Measurements from ENCODE around the gene KCNS3. TPM values are rescaled to one million over a fixed set of nuclear protein-coding genes. Genes with fewer than 3 reads are reported as not detected.

Gene KCNS3
- polyA plus RNA-seq, 1 of the 3 experiments (the other 2 are of a cell fraction), result 0.07 TPM

DNA sequence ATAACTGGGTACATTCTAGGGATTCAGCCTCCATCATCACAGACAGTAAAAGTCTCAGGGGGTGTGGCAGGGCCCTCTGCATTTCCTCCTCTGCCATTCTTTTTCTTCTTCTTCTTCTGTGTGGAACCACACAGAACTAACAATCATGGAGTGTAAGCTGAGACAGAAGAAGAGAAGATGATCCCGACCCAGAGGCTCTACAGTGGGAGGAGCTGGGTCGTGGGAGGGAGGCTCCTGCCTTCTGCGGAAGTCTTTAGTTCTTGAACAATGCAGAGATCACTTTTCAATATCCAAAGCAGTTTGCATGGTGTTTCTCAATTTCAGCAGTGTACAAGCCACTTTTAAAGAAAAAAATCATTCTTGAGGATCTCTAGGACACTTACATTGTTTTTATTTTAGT is 80.9 kb downstream of the KCNS3 start:
- Histone ChIP-seq H3K27me3 (ENCODE audit: insufficient read depth) (no peaks in the 10 kb centered on the region), H4K20me1 (ENCODE audit: insufficient read depth) (no peaks in the 10 kb centered on the region), H2AFZ (ENCODE audit: low read depth) (no peak overlapping the region), H3K36me3 (replicated peaks in 1 of 2; ENCODE audit: control insufficient read depth in 1 of 2, insufficient read depth in 2 of 2, low read length in 1 of 2) (no peaks in the 10 kb centered on the region), H3K27ac (ENCODE audit: low read depth in 2 of 2, low read length in 1 of 2) (no peak overlapping the region), H3K4me1 (ENCODE audit: control insufficient read depth in 1 of 2, insufficient read depth in 2 of 2, low read depth in 1 of 2, low read length in 1 of 2) (no peaks in the 10 kb centered on the region), H3K79me2 (ENCODE audit: insufficient read depth) (no peaks in the 10 kb centered on the region), H3K4me2 (no peak overlapping the region), H3K9me2 (no peaks in the 10 kb centered on the region), H3K9me3 (no peaks in the 10 kb centered on the region), H3F3A (replicated peaks; ENCODE audit: insufficient read depth) (no peaks in the 10 kb centered on the region), H3K4me3 (ENCODE audit: low read depth in 2 of 2, low read length in 1 of 2) (no peak overlapping the region), H3K9ac (no peak overlapping the region)
- no peak for TF ChIP-seq SIN3A (IDR thresholded peaks at IDR 0.05; ENCODE audit: borderline replicate concordance, low read depth, low read length)
- TF ChIP-seq, protein P1, sequence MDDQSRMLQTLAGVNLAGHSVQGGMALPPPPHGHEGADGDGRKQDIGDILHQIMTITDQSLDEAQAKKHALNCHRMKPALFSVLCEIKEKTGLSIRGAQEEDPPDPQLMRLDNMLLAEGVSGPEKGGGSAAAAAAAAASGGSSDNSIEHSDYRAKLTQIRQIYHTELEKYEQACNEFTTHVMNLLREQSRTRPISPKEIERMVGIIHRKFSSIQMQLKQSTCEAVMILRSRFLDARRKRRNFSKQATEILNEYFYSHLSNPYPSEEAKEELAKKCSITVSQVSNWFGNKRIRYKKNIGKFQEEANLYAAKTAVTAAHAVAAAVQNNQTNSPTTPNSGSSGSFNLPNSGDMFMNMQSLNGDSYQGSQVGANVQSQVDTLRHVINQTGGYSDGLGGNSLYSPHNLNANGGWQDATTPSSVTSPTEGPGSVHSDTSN (IDR thresholded peaks at IDR 0.05), result no peak
- DNase-seq, result no peak
- POLR2A ChIA-PET, result no interaction called here
- CTCF ChIA-PET, result interaction anchor here (2.0 kb wide), 1 partner anchor 27 kb away, joined by 5 read pairs; no protein-coding TSS in a partner anchor
- WGBS (ENCODE audit: low lambda C conversion rate), result 11% methylated on average over 3 of the region's 3 CpGs

DNA sequence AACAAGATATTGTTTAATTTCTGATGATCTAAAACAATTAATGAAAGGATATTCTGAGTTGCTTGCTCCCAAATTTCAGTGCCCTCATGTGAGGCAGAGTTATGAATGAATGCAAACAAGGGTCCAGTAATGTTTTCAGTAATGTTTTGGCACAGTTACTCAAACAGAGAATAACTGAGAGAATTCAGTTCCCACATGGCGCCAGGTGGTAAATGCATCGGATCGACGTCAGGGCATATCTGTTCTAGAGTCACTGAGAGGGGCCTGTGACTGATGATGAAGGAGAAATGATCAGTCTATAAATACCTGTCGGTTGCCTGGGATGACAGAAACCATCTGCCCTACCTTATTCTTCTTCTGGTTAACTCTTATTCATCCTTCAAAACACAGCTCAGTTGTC is 81.4 kb downstream of the KCNS3 start:
- Histone ChIP-seq H2AFZ (ENCODE audit: low read depth) (no peak overlapping the region), H3K27ac (ENCODE audit: low read depth in 2 of 2, low read length in 1 of 2) (no peak overlapping the region), H3K9ac (no peak overlapping the region), H3K9me3 (no peaks in the 10 kb centered on the region), H3K79me2 (ENCODE audit: insufficient read depth) (no peaks in the 10 kb centered on the region), H3K36me3 (replicated peaks in 1 of 2; ENCODE audit: control insufficient read depth in 1 of 2, insufficient read depth in 2 of 2, low read length in 1 of 2) (no peaks in the 10 kb centered on the region), H3K27me3 (ENCODE audit: insufficient read depth) (no peaks in the 10 kb centered on the region), H4K20me1 (ENCODE audit: insufficient read depth) (no peaks in the 10 kb centered on the region), H3F3A (replicated peaks; ENCODE audit: insufficient read depth) (no peaks in the 10 kb centered on the region), H3K4me1 (ENCODE audit: control insufficient read depth in 1 of 2, insufficient read depth in 2 of 2, low read depth in 1 of 2, low read length in 1 of 2) (no peaks in the 10 kb centered on the region), H3K9me2 (no peaks in the 10 kb centered on the region), H3K4me2 (no peak overlapping the region), H3K4me3 (ENCODE audit: low read depth in 2 of 2, low read length in 1 of 2) (no peak overlapping the region)
- WGBS (ENCODE audit: low lambda C conversion rate), result 62% methylated on average over 5 of the region's 5 CpGs
- ChIA-PET POLR2A (no interaction called here), CTCF (interaction anchor here (2.0 kb wide), 1 partner anchor 28 kb away, joined by 5 read pairs; no protein-coding TSS in a partner anchor)
- TF ChIP-seq GABPA (IDR thresholded peaks at IDR 0.05; ENCODE audit: low read depth) (no peak), TAF1 (IDR thresholded peaks at IDR 0.05; ENCODE audit: borderline replicate concordance, low read depth, low read length) (no peak)
- no peak for DNase-seq

DNA sequence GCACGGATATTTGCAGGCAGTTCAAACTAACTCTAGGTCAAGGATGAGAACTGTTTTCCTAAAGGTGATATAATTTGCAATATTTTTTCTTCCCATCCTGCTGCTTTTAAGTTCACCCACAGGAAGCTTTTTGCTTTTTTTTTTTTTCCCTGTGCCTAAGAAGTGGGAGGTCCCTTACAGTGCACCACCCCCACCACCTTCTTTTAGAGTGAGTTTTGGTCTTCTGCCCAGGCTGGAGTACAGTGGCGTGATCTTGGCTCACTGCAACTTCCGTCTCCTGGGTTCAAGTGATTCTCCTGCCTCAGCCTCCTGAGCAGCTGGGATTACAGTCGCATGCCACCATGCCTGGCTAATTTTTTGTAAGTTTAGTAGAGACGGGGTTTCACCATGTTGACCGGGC is 82.5 kb downstream of the KCNS3 start:
- 14% methylated on average over 6 of the region's 6 CpGs for WGBS (ENCODE audit: low lambda C conversion rate)
- CTCF ChIA-PET, result interaction anchor here (1.5 kb wide), 1 partner anchor 189 kb away, joined by 3 read pairs; no protein-coding TSS in a partner anchor

More for the DNA sequence above, 82.5 kb downstream of the KCNS3 start:
- POLR2A ChIA-PET, result no interaction called here
- H3K27ac ChIP-seq (ENCODE audit: low read depth in 2 of 2, low read length in 1 of 2), result no peak overlapping the region
- no peak overlapping the region for H3K4me3 ChIP-seq (ENCODE audit: low read depth in 2 of 2, low read length in 1 of 2)
- H4K20me1 ChIP-seq (ENCODE audit: insufficient read depth), result no peaks in the 10 kb centered on the region
- H3K4me1 ChIP-seq (ENCODE audit: control insufficient read depth in 1 of 2, insufficient read depth in 2 of 2, low read depth in 1 of 2, low read length in 1 of 2), result no peaks in the 10 kb centered on the region; a peak in 1 of 4 replicates
- H3K4me2 ChIP-seq, result no peak overlapping the region
- H3K36me3 ChIP-seq (replicated peaks in 1 of 2; ENCODE audit: control insufficient read depth in 1 of 2, insufficient read depth in 2 of 2, low read length in 1 of 2), result no peaks in the 10 kb centered on the region
- H3K9me2 ChIP-seq, result no peaks in the 10 kb centered on the region
- no peak overlapping the region for H3K9ac ChIP-seq
- TF ChIP-seq RAD21 (IDR thresholded peaks at IDR 0.05; ENCODE audit: low read length) (no peak), RFX5 (IDR thresholded peaks at IDR 0.05; ENCODE audit: low read length) (no peak), GABPA (IDR thresholded peaks at IDR 0.05; ENCODE audit: low read depth) (no peak), ELF1 (IDR thresholded peaks at IDR 0.05) (no peak), EZH2phosphoT487 (IDR thresholded peaks at IDR 0.05; ENCODE audit: borderline replicate concordance, low read depth) (no peak), YY1 (IDR thresholded peaks at IDR 0.05; ENCODE audit: low read depth) (no peak), FOXM1 (IDR thresholded peaks at IDR 0.05; ENCODE audit: low read depth) (no peak), RCOR1 (IDR thresholded peaks at IDR 0.05; ENCODE audit: low read length) (no peak), GATA2 (CRISPR knock-in tag; IDR thresholded peaks at IDR 0.05) (no peak), EP300 (IDR thresholded peaks at IDR 0.05; ENCODE audit: borderline replicate concordance in 1 of 2, low read depth in 1 of 2, low read length in 1 of 2) (no peak), JUND (IDR thresholded peaks at IDR 0.05) (no peak), MEF2A (IDR thresholded peaks at IDR 0.05; ENCODE audit: borderline replicate concordance, low read depth) (no peak), SIN3A (IDR thresholded peaks at IDR 0.05; ENCODE audit: borderline replicate concordance, low read depth, low read length) (no peak), POLR2AphosphoS5 (IDR thresholded peaks at IDR 0.05; ENCODE audit: low read depth, low read length) (no peak), MXI1 (IDR thresholded peaks at IDR 0.05; ENCODE audit: low read depth, low read length) (no peak)
- TF ChIP-seq, protein P2, sequence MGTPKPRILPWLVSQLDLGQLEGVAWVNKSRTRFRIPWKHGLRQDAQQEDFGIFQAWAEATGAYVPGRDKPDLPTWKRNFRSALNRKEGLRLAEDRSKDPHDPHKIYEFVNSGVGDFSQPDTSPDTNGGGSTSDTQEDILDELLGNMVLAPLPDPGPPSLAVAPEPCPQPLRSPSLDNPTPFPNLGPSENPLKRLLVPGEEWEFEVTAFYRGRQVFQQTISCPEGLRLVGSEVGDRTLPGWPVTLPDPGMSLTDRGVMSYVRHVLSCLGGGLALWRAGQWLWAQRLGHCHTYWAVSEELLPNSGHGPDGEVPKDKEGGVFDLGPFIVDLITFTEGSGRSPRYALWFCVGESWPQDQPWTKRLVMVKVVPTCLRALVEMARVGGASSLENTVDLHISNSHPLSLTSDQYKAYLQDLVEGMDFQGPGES (IDR thresholded peaks at IDR 0.05; ENCODE audit: low read depth, low read length), result no peak
- TF ChIP-seq, protein P3, sequence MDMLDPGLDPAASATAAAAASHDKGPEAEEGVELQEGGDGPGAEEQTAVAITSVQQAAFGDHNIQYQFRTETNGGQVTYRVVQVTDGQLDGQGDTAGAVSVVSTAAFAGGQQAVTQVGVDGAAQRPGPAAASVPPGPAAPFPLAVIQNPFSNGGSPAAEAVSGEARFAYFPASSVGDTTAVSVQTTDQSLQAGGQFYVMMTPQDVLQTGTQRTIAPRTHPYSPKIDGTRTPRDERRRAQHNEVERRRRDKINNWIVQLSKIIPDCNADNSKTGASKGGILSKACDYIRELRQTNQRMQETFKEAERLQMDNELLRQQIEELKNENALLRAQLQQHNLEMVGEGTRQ (IDR thresholded peaks at IDR 0.05; ENCODE audit: borderline replicate concordance, low read depth, low read length), result no peak
- TF ChIP-seq, protein P4, sequence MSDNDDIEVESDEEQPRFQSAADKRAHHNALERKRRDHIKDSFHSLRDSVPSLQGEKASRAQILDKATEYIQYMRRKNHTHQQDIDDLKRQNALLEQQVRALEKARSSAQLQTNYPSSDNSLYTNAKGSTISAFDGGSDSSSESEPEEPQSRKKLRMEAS (IDR thresholded peaks at IDR 0.05; ENCODE audit: low read depth), result no peak
- H3K27me3 ChIP-seq (ENCODE audit: insufficient read depth), result no peaks in the 10 kb centered on the region
- H3F3A ChIP-seq (replicated peaks; ENCODE audit: insufficient read depth), result no peaks in the 10 kb centered on the region
- H3K9me3 ChIP-seq, result no peaks in the 10 kb centered on the region
- DNase-seq, result no peak
- H3K79me2 ChIP-seq (ENCODE audit: insufficient read depth), result no peaks in the 10 kb centered on the region
- H2AFZ ChIP-seq (ENCODE audit: low read depth), result no peak overlapping the region
